WTC11 (cell line): ENCODE data around the gene DISC1. TPM values are rescaled to one million over a fixed set of nuclear protein-coding genes. Genes with fewer than 3 reads are reported as not detected.

Source experiments
- ATAC-seq: fragments of 200-7000 bp; cut with Tn5 transposase; 2 replicates; pipeline ENCODE4 v1.10.0; 2021; ENCODE audit warnings: mild to moderate bottlenecking, moderate library complexity
- CTCF ChIA-PET: fragments of 300-600 bp; sonication (Branson Sonifier 250); formaldehyde crosslinking; loops from one replicate; lab custom pipeline; 2021; ENCODE audit warnings: antibody characterized with exemption; lab: Charles Lee
- POLR2A ChIA-PET: fragments of 350-600 bp; sonication (Branson Sonifier 250); formaldehyde crosslinking; loops from one replicate; lab custom pipeline; 2021; ENCODE audit warnings: antibody characterized with exemption; lab: Charles Lee
- DNase-seq: peaks from one replicate; pipeline ENCODE4 v3.0.0; 2021; ENCODE audit warnings: low spot score
- H3K27ac Mint-ChIP-seq: 2 replicates; pipeline ENCODE4 v1.8.0; 2021; ENCODE audit warnings: mixed read lengths
- H3K27me3 Mint-ChIP-seq: 2 replicates; pipeline ENCODE4 v1.8.0; 2021; ENCODE audit warnings: low read depth, mild to moderate bottlenecking, moderate library complexity, mixed read lengths
- H3K36me3 Mint-ChIP-seq: 2 replicates; pipeline ENCODE4 v1.8.0; 2021; ENCODE audit warnings: mixed read lengths
- H3K4me1 Mint-ChIP-seq: 2 replicates; pipeline ENCODE4 v1.8.0; 2022; ENCODE audit warnings: mixed read lengths
- H3K4me3 Mint-ChIP-seq: 2 replicates; pipeline ENCODE4 v1.8.0; 2021; ENCODE audit warnings: mild to moderate bottlenecking, moderate library complexity, mixed read lengths
- H3K9me3 Mint-ChIP-seq: 2 replicates; pipeline ENCODE4 v1.8.0; 2021; ENCODE audit warnings: mixed read lengths
- AR ChIP-seq: fragments of 250-450 bp; sonication (Bioruptor Pico); IDR thresholded peaks from 2 replicates; pipeline ENCODE4 v1.9.0; 2021; ENCODE audit warnings: mild to moderate bottlenecking
- ATF1 ChIP-seq: sonication (generic); formaldehyde crosslinking; IDR thresholded peaks from 2 replicates; pipeline ENCODE4 v1.8.1; 2023; ENCODE audit warnings: mild to moderate bottlenecking, moderate library complexity, missing genetic modification reagents
- ATF2 ChIP-seq: sonication (generic); formaldehyde crosslinking; IDR thresholded peaks from 2 replicates; pipeline ENCODE4 v1.8.1; 2022; ENCODE audit warnings: low read depth, missing genetic modification reagents, borderline replicate concordance
- FOXK1 ChIP-seq: sonication (generic); formaldehyde crosslinking; IDR thresholded peaks from 2 replicates; pipeline ENCODE4 v1.8.0; 2022; ENCODE audit warnings: mild to moderate bottlenecking, moderate library complexity, missing genetic modification reagents
- FOXP1 ChIP-seq: sonication (generic); formaldehyde crosslinking; IDR thresholded peaks from 2 replicates; pipeline ENCODE4 v1.8.0; 2022; ENCODE audit warnings: missing genetic modification reagents, mild to moderate bottlenecking, moderate library complexity, borderline replicate concordance
- MXD4 ChIP-seq: fragments of 250-450 bp; sonication (Bioruptor Pico); IDR thresholded peaks from 2 replicates; pipeline ENCODE4 v1.8.0; 2021; ENCODE audit warnings: mild to moderate bottlenecking, moderate library complexity, borderline replicate concordance
- NFATC4 ChIP-seq: fragments of 250-450 bp; sonication (Bioruptor Pico); IDR thresholded peaks from 2 replicates; pipeline ENCODE4 v1.9.0; 2021; ENCODE audit warnings: mild to moderate bottlenecking
- NFYB ChIP-seq: sonication (generic); formaldehyde crosslinking; conservative IDR thresholded peaks from 2 replicates; pipeline ENCODE4 v1.8.0; 2022; ENCODE audit warnings: low read depth, missing genetic modification reagents
- NR2C2 ChIP-seq: sonication (generic); formaldehyde crosslinking; IDR thresholded peaks from 2 replicates; pipeline ENCODE4 v1.8.0; 2022; ENCODE audit warnings: mild to moderate bottlenecking, missing genetic modification reagents
- RORB ChIP-seq: fragments of 250-450 bp; sonication (Bioruptor Pico); IDR thresholded peaks from 2 replicates; pipeline ENCODE4 v1.9.0; 2021; ENCODE audit warnings: mild to moderate bottlenecking
- TEAD4 ChIP-seq: sonication (generic); formaldehyde crosslinking; IDR thresholded peaks from 2 replicates; pipeline ENCODE4 v1.8.0; 2022; ENCODE audit warnings: mild to moderate bottlenecking, missing genetic modification reagents
- ZBTB21 ChIP-seq: sonication (generic); formaldehyde crosslinking; IDR thresholded peaks from 2 replicates; pipeline ENCODE4 v1.8.1; 2023; ENCODE audit warnings: mild to moderate bottlenecking, missing genetic modification reagents, borderline replicate concordance
- ZNF121 ChIP-seq: sonication (generic); formaldehyde crosslinking; IDR thresholded peaks from 2 replicates; pipeline ENCODE4 v1.8.0; 2023; ENCODE audit warnings: missing genetic modification reagents
- ZNF219 ChIP-seq: sonication (generic); formaldehyde crosslinking; IDR thresholded peaks from 2 replicates; pipeline ENCODE4 v1.8.0; 2023; ENCODE audit warnings: missing genetic modification reagents, mild to moderate bottlenecking, borderline replicate concordance
- ZNF416 ChIP-seq: fragments of 250-450 bp; sonication (Bioruptor Pico); IDR thresholded peaks from 2 replicates; pipeline ENCODE4 v1.9.0; 2021; ENCODE audit warnings: mild to moderate bottlenecking, inconsistent platforms
- total RNA-seq: library from RNA; stranded (reverse); gene quantifications from 3 replicates; pipeline ENCODE4 v1.2.3, GENCODE V29; 2021
- TF ChIP-seq, protein P1 (sequence below): sonication (generic); formaldehyde crosslinking; IDR thresholded peaks from 2 replicates; pipeline ENCODE4 v1.8.0; 2023; ENCODE audit warnings: missing genetic modification reagents
- TF ChIP-seq, protein P2 (sequence below): sonication (generic); formaldehyde crosslinking; IDR thresholded peaks from 2 replicates; pipeline ENCODE4 v1.8.0; 2023; ENCODE audit warnings: missing genetic modification reagents, mild to moderate bottlenecking, borderline replicate concordance
- TF ChIP-seq, protein P3 (sequence below): sonication (generic); formaldehyde crosslinking; IDR thresholded peaks from 2 replicates; pipeline ENCODE4 v1.8.0; 2023; ENCODE audit warnings: mild to moderate bottlenecking, missing genetic modification reagents
- TF ChIP-seq, protein P4 (sequence below): fragments of 250-450 bp; sonication (Bioruptor Pico); IDR thresholded peaks from 2 replicates; pipeline ENCODE4 v1.9.0; 2021; ENCODE audit warnings: mild to moderate bottlenecking
- TF ChIP-seq, protein P5 (sequence below): sonication (generic); formaldehyde crosslinking; conservative IDR thresholded peaks from 2 replicates; pipeline ENCODE4 v1.8.1; 2022; ENCODE audit warnings: mild to moderate bottlenecking, missing genetic modification reagents

Gene DISC1
- total RNA-seq, 1 experiment from 2014 or later, result 5.5 TPM

- TF ChIP-seq, protein P1, sequence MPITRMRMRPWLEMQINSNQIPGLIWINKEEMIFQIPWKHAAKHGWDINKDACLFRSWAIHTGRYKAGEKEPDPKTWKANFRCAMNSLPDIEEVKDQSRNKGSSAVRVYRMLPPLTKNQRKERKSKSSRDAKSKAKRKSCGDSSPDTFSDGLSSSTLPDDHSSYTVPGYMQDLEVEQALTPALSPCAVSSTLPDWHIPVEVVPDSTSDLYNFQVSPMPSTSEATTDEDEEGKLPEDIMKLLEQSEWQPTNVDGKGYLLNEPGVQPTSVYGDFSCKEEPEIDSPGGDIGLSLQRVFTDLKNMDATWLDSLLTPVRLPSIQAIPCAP (CRISPR knock-in tag), result no peak
- TF ChIP-seq RORB (CRISPR knock-in tag) (no peak), MXD4 (CRISPR knock-in tag) (no peak), AR (CRISPR knock-in tag) (no peak), ZNF121 (CRISPR knock-in tag) (no peak), ZNF219 (CRISPR knock-in tag) (no peak), NR2C2 (CRISPR knock-in tag) (no peak), ATF2 (no peak), FOXP1 (no peak)
- TF ChIP-seq, all 79 proteins: peak for 0
These were observed 159.5 kb downstream of the DISC1 start (continued) for GRCh38 chr1:231786126-231786525.

DNA sequence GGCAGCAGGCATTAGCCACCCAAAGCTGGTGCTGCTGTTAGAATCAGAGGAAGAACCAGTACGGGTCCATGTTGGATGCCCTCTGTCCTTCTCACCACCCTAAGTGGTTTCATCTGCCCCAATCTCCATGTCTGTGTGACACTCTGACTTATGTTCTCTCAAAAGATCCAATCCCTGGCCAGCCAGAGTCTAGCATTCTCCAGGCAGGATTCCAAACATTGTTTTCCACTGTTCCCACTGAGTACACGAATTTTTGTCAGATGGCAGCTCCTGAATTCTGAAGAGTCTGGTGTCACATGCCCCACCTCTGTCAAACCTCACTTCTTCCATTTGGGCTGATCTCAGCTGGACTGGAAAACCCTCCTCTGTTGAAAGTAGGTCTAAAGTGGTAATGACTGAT lies 166.0 kb downstream of the DISC1 start:
- no peak for ATAC-seq
- Mint-ChIP-seq H3K4me3 (no peak overlapping the region), H3K27me3 (no peaks in the 10 kb centered on the region; the same call in 1 of the 2 replicates), H3K27ac (no peak overlapping the region), H3K36me3 (no peaks in the 10 kb centered on the region), H3K4me1 (no peaks in the 10 kb centered on the region), H3K9me3 (no peaks in the 10 kb centered on the region)
- DNase-seq, result no peak
- TF ChIP-seq ZNF219 (CRISPR knock-in tag), result no peak
- CTCF ChIA-PET, result interaction anchor here (1.0 to 1.1 kb wide), 2 partner anchors 14 to 36 kb away, joined by 3 read pairs; no protein-coding TSS in a partner anchor
- POLR2A ChIA-PET, result no interaction called here

- H3K9me3 Mint-ChIP-seq, result no peaks in the 10 kb centered on the region
- no peak overlapping the region for H3K4me3 Mint-ChIP-seq
- H3K27ac Mint-ChIP-seq, result no peak overlapping the region
- no peaks in the 10 kb centered on the region for H3K36me3 Mint-ChIP-seq
- ChIA-PET CTCF (interaction anchor here (1.1 kb wide), 1 partner anchor 37 kb away, joined by 3 read pairs; no protein-coding TSS in a partner anchor), POLR2A (no interaction called here)
- H3K4me1 Mint-ChIP-seq, result no peaks in the 10 kb centered on the region
- ATAC-seq (no peak), DNase-seq (no peak)
- no peaks in the 10 kb centered on the region; the same call in 1 of the 2 replicates for H3K27me3 Mint-ChIP-seq
- TF ChIP-seq ZNF416 (CRISPR knock-in tag) (no peak), ATF1 (CRISPR knock-in tag) (no peak), ZBTB21 (CRISPR knock-in tag) (no peak), NFATC4 (CRISPR knock-in tag) (no peak), FOXK1 (no peak), NFYB (CRISPR knock-in tag) (no peak), FOXP1 (no peak), TEAD4 (CRISPR knock-in tag) (no peak)
- TF ChIP-seq, protein P2, sequence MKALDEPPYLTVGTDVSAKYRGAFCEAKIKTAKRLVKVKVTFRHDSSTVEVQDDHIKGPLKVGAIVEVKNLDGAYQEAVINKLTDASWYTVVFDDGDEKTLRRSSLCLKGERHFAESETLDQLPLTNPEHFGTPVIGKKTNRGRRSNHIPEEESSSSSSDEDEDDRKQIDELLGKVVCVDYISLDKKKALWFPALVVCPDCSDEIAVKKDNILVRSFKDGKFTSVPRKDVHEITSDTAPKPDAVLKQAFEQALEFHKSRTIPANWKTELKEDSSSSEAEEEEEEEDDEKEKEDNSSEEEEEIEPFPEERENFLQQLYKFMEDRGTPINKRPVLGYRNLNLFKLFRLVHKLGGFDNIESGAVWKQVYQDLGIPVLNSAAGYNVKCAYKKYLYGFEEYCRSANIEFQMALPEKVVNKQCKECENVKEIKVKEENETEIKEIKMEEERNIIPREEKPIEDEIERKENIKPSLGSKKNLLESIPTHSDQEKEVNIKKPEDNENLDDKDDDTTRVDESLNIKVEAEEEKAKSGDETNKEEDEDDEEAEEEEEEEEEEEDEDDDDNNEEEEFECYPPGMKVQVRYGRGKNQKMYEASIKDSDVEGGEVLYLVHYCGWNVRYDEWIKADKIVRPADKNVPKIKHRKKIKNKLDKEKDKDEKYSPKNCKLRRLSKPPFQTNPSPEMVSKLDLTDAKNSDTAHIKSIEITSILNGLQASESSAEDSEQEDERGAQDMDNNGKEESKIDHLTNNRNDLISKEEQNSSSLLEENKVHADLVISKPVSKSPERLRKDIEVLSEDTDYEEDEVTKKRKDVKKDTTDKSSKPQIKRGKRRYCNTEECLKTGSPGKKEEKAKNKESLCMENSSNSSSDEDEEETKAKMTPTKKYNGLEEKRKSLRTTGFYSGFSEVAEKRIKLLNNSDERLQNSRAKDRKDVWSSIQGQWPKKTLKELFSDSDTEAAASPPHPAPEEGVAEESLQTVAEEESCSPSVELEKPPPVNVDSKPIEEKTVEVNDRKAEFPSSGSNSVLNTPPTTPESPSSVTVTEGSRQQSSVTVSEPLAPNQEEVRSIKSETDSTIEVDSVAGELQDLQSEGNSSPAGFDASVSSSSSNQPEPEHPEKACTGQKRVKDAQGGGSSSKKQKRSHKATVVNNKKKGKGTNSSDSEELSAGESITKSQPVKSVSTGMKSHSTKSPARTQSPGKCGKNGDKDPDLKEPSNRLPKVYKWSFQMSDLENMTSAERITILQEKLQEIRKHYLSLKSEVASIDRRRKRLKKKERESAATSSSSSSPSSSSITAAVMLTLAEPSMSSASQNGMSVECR (CRISPR knock-in tag), result no peak
- TF ChIP-seq, protein P3, sequence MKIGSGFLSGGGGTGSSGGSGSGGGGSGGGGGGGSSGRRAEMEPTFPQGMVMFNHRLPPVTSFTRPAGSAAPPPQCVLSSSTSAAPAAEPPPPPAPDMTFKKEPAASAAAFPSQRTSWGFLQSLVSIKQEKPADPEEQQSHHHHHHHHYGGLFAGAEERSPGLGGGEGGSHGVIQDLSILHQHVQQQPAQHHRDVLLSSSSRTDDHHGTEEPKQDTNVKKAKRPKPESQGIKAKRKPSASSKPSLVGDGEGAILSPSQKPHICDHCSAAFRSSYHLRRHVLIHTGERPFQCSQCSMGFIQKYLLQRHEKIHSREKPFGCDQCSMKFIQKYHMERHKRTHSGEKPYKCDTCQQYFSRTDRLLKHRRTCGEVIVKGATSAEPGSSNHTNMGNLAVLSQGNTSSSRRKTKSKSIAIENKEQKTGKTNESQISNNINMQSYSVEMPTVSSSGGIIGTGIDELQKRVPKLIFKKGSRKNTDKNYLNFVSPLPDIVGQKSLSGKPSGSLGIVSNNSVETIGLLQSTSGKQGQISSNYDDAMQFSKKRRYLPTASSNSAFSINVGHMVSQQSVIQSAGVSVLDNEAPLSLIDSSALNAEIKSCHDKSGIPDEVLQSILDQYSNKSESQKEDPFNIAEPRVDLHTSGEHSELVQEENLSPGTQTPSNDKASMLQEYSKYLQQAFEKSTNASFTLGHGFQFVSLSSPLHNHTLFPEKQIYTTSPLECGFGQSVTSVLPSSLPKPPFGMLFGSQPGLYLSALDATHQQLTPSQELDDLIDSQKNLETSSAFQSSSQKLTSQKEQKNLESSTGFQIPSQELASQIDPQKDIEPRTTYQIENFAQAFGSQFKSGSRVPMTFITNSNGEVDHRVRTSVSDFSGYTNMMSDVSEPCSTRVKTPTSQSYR (CRISPR knock-in tag), result no peak
- TF ChIP-seq, protein P4, sequence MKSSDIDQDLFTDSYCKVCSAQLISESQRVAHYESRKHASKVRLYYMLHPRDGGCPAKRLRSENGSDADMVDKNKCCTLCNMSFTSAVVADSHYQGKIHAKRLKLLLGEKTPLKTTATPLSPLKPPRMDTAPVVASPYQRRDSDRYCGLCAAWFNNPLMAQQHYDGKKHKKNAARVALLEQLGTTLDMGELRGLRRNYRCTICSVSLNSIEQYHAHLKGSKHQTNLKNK, result no peak
- TF ChIP-seq, protein P5, sequence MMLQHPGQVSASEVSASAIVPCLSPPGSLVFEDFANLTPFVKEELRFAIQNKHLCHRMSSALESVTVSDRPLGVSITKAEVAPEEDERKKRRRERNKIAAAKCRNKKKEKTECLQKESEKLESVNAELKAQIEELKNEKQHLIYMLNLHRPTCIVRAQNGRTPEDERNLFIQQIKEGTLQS (CRISPR knock-in tag), result no peak
These were observed 167.3 kb downstream of the DISC1 start for GRCh38 chr1:231793893-231794292.
